Loucy (cell line): ENCODE results near the gene LATS2.

Source experiments
- EZH2phosphoT487 ChIP-seq: fragments of 200-600 bp; IDR thresholded peaks from 2 replicates; pipeline ENCODE4 v1.6.1; 2018; ENCODE audit warnings: antibody characterized with exemption, mild to moderate bottlenecking, moderate library complexity, borderline replicate concordance
- TF ChIP-seq, protein P1 (sequence below): fragments of 200-600 bp; sonication (generic); conservative IDR thresholded peaks from 2 replicates; pipeline ENCODE4 v1.5.1; 2014; ENCODE audit warnings: mild to moderate bottlenecking, antibody characterized with exemption, low read length

GRCh38 chr13:21014139-21014501, 47.3 kb downstream of the LATS2 start:
- TF ChIP-seq, protein P1, sequence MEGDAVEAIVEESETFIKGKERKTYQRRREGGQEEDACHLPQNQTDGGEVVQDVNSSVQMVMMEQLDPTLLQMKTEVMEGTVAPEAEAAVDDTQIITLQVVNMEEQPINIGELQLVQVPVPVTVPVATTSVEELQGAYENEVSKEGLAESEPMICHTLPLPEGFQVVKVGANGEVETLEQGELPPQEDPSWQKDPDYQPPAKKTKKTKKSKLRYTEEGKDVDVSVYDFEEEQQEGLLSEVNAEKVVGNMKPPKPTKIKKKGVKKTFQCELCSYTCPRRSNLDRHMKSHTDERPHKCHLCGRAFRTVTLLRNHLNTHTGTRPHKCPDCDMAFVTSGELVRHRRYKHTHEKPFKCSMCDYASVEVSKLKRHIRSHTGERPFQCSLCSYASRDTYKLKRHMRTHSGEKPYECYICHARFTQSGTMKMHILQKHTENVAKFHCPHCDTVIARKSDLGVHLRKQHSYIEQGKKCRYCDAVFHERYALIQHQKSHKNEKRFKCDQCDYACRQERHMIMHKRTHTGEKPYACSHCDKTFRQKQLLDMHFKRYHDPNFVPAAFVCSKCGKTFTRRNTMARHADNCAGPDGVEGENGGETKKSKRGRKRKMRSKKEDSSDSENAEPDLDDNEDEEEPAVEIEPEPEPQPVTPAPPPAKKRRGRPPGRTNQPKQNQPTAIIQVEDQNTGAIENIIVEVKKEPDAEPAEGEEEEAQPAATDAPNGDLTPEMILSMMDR = no peak
- no peak for TF ChIP-seq EZH2phosphoT487
